Sigmoid colon (tissue), 7 donors: ENCODE data around the gene DCP1A. TPM values are rescaled to one million over a fixed set of nuclear protein-coding genes. Genes with fewer than 3 reads are reported as not detected.
A peak's percentile ranks its signal among the peaks of the same experiment; 100 is the strongest.

ENCODE experiments used
- DNase-seq: peaks from one replicate; pipeline ENCODE4 v3.0.0-alpha.2; 2019
- H3K27ac ChIP-seq, 4 donors: fragments of 200-600 bp; sonication (generic); one replicate each; pipeline ENCODE4 v1.5.1; 2016 to 2019; ENCODE audit warnings: mild to moderate bottlenecking in 1 of 4
- H3K27me3 ChIP-seq, 3 donors: fragments of 200-600 bp; sonication (generic); one replicate each; pipeline ENCODE4 v1.5.1; 2019; ENCODE audit warnings: mild to moderate bottlenecking in 1 of 3
- H3K36me3 ChIP-seq, 4 donors: fragments of 200-600 bp; sonication (generic); one replicate each; pipeline ENCODE4 v1.5.1; 2016 to 2019
- H3K4me1 ChIP-seq, 4 donors: fragments of 200-600 bp; sonication (generic); one replicate each; pipeline ENCODE4 v1.5.1; 2017 to 2019
- H3K4me3 ChIP-seq, 4 donors: fragments of 200-600 bp; sonication (generic); one replicate each; pipeline ENCODE4 v1.5.1; 2017 to 2019; ENCODE audit warnings: mild to moderate bottlenecking in 2 of 4, moderate library complexity in 1 of 4
- H3K9me3 ChIP-seq, 4 donors: fragments of 200-600 bp in 3 of 4; sonication (generic) in 3 of 4; one replicate each; pipeline versions ENCODE4 v1.5.1 to v1.6.1; 2013 to 2019
- CTCF ChIP-seq, 4 experiments: fragments of 450-650 bp in 3 of 4; fragments of 200-600 bp in 1 of 4; IDR thresholded peaks; one replicate each; pipeline ENCODE4 v1.5.1; 2016 to 2019; ENCODE audit warnings: antibody characterized with exemption in 4 of 4, mild to moderate bottlenecking in 3 of 4, moderate library complexity in 2 of 4
- EP300 ChIP-seq, 4 donors: sonication (generic); formaldehyde crosslinking; IDR thresholded peaks; one replicate each; pipeline ENCODE4 v1.6.1; 2017; ENCODE audit warnings: antibody characterized with exemption in 4 of 4
- POLR2A ChIP-seq, 2 donors: fragments of 450-650 bp; IDR thresholded peaks; one replicate each; pipeline ENCODE4 v1.6.1; 2016; ENCODE audit warnings: antibody characterized with exemption in 2 of 2, mild to moderate bottlenecking in 2 of 2, moderate library complexity in 2 of 2
- POLR2AphosphoS5 ChIP-seq, 4 donors: sonication (generic); formaldehyde crosslinking; IDR thresholded peaks; one replicate each; pipeline ENCODE4 v1.6.1; 2017; ENCODE audit warnings: antibody characterized with exemption in 4 of 4
- WGBS, 2 donors: extraction: QIAGEN DNeasy Blood & Tissue Kit; methylation state at CpG; one replicate each; pipeline ENCODE4 v1.1.7; 2013; 5-methylcytosine and 5-hydroxymethylcytosine counted together
- intact Hi-C: fragments of 100-400 bp; cut with DNase I; formaldehyde crosslinking; loops from one replicate; pipeline ENCODE4 v1.15.1; 2023
- polyA plus RNA-seq, 3 donors: library from polyadenylated mRNA; stranded (reverse); fragments of 200-250 nt; gene quantifications; one replicate each; pipeline ENCODE4 v1.2.3, GENCODE V29; 2013
- total RNA-seq, 4 donors: library from RNA; depleted of rRNA; stranded (reverse); fragments of >200 nt; gene quantifications; one replicate each; pipeline ENCODE4 v1.1.0, GENCODE V29; 2016
- donor health status: healthy with polysubstance abuse.
- donor health status: Bipolar disorder and iron deficiency.
- donor health status: healthy.

DCP1A gene
- total RNA-seq (10 to 100 TPM; 21.0 to 32.7 (median 22.6) TPM), polyA plus RNA-seq (10 to 100 TPM in 1 of 3 donors, 1 to 10 TPM in 2; 4.8 to 10.6 (median 6.0) TPM)

- peaks cover 0 to 30% (median 21%) of the 10 kb centered on the region in 4 donors for H3K4me1 ChIP-seq
- peaks cover 0 to 10% (median 0%) of the 10 kb centered on the region in 4 donors for H3K36me3 ChIP-seq
- no peak for TF ChIP-seq CTCF (IDR thresholded peaks at IDR 0.05)
- TF ChIP-seq EP300 (IDR thresholded peaks at IDR 0.05), result peak in 1 of 4 donors; percentile 66
- peak; percentile 88 to 96 (median 94) for TF ChIP-seq POLR2AphosphoS5 (IDR thresholded peaks at IDR 0.05)
- peak; percentile 84 to 89 for TF ChIP-seq POLR2A (IDR thresholded peaks at IDR 0.05)
- peak within 1 kb of the TSS; percentile 92 to 96 (median 92) for H3K4me3 ChIP-seq
- peak within 1 kb of the TSS; percentile 93 to 97 (median 96) for H3K27ac ChIP-seq
- H3K27me3 ChIP-seq, result no peaks in the 10 kb centered on the region
- no peaks in the 10 kb centered on the region for H3K9me3 ChIP-seq
- intact Hi-C loops, result loop anchor here (5.0 to 10.0 kb wide), 3 partner anchors 45 to 545 kb away; partner anchors contain the start of gene SELENOK
- peak; percentile 98 for DNase-seq
- WGBS, 2 donors, result 0% methylated on average over 61 of the region's 61 CpGs
Measured at GRCh38 chr3:53347261-53348064, at the start of gene DCP1A. Gene DCP1A, minus strand, starts transcription at chr3:53347543. Its CDS starts 26 bp downstream, at chr3:53347517.

GRCh38 chr3:53384465-53385423, 37.4 kb upstream of the DCP1A start:
- Histone ChIP-seq H3K9me3 (no peaks in the 10 kb centered on the region), H3K36me3 (no peaks in the 10 kb centered on the region), H3K27me3 (no peaks in the 10 kb centered on the region), H3K4me3 (no peak overlapping the region), H3K4me1 (no peaks in the 10 kb centered on the region), H3K27ac (no peak overlapping the region)
- WGBS, 2 donors, result 86 to 91% methylated on average over 6 of the region's 6 CpGs
- TF ChIP-seq EP300 (IDR thresholded peaks at IDR 0.05), result no peak
- TF ChIP-seq CTCF (IDR thresholded peaks at IDR 0.05), result no peak
- TF ChIP-seq POLR2AphosphoS5 (IDR thresholded peaks at IDR 0.05), result no peak
- no peak for TF ChIP-seq POLR2A (IDR thresholded peaks at IDR 0.05)
- intact Hi-C loops, result no loop called here
- DNase-seq, result no peak

GRCh38 chr3:53382106-53382505, 34.8 kb upstream of the DCP1A start:
- TF ChIP-seq EP300 (IDR thresholded peaks at IDR 0.05) (no peak), POLR2A (IDR thresholded peaks at IDR 0.05) (no peak), CTCF (IDR thresholded peaks at IDR 0.05) (no peak), POLR2AphosphoS5 (IDR thresholded peaks at IDR 0.05) (no peak)
- Histone ChIP-seq H3K36me3 (no peaks in the 10 kb centered on the region), H3K9me3 (no peaks in the 10 kb centered on the region), H3K4me3 (no peak overlapping the region), H3K27ac (no peak overlapping the region), H3K27me3 (no peaks in the 10 kb centered on the region), H3K4me1 (no peaks in the 10 kb centered on the region)
- intact Hi-C loops, result no loop called here
- 91 to 92% methylated on average over 4 of the region's 4 CpGs for WGBS, 2 donors
- no peak for DNase-seq

- no peak for DNase-seq
- 78 to 79% methylated on average over 1 of the region's 1 CpG for WGBS, 2 donors
- Histone ChIP-seq H3K4me1 (no peaks in the 10 kb centered on the region), H3K27ac (no peak overlapping the region), H3K9me3 (no peaks in the 10 kb centered on the region), H3K27me3 (no peaks in the 10 kb centered on the region), H3K36me3 (no peaks in the 10 kb centered on the region), H3K4me3 (no peak overlapping the region)
- TF ChIP-seq CTCF (IDR thresholded peaks at IDR 0.05), result no peak
- TF ChIP-seq POLR2A (IDR thresholded peaks at IDR 0.05), result no peak
- TF ChIP-seq EP300 (IDR thresholded peaks at IDR 0.05), result no peak
- TF ChIP-seq POLR2AphosphoS5 (IDR thresholded peaks at IDR 0.05), result no peak
- intact Hi-C loops, result no loop called here
Measured at GRCh38 chr3:53380306-53380705, 33.0 kb upstream of the DCP1A start.
